OCI-LY1 (cell line): ENCODE results near the gene SAP30BP.
"Not testable (repeated sequence)": the region's sequence is repeated elsewhere in the genome, so short reads cannot be mapped to it uniquely, and the experiment has no call there.

ENCODE experiments used
- H2AFZ ChIP-seq: fragments of 200-600 bp; sonication (generic), shearing (Covaris generic); 2 replicates; pipeline ENCODE4 v1.6.0; 2014; ENCODE audit warnings: antibody characterized with exemption, mild to moderate bottlenecking, low read length
- H3F3A ChIP-seq: fragments of 200-600 bp; sonication (generic), shearing (Covaris generic); 2 replicates; pipeline ENCODE4 v1.6.0; 2014; ENCODE audit warnings: mild to moderate bottlenecking, antibody characterized with exemption, low read length, moderate library complexity; ENCODE audit not compliant: insufficient read depth
- H3K27ac ChIP-seq: fragments of 200-600 bp; sonication (generic); 2 replicates; pipeline ENCODE4 v1.5.1; 2014; ENCODE audit warnings: low read length, mixed run types, mild to moderate bottlenecking, low read depth; ENCODE audit not compliant: poor library complexity, severe bottlenecking
- H3K27me3 ChIP-seq: fragments of 200-600 bp; sonication (generic); 2 replicates; pipeline ENCODE4 v1.6.0; 2014; ENCODE audit warnings: antibody characterized with exemption, mild to moderate bottlenecking, low read length, moderate library complexity; ENCODE audit not compliant: insufficient read depth
- H3K36me3 ChIP-seq: fragments of 200-600 bp; sonication (generic); 2 replicates; pipeline ENCODE4 v1.6.1; 2014; ENCODE audit warnings: mild to moderate bottlenecking, antibody characterized with exemption, low read length, moderate library complexity, mixed read lengths; ENCODE audit not compliant: insufficient read depth
- H3K4me1 ChIP-seq: fragments of 200-600 bp; sonication (generic); 2 replicates; pipeline ENCODE4 v1.5.1; 2014; ENCODE audit warnings: mild to moderate bottlenecking, low read length, moderate library complexity; ENCODE audit not compliant: insufficient read depth, severe bottlenecking
- H3K4me2 ChIP-seq: fragments of 200-600 bp; sonication (generic), shearing (Covaris generic); 2 replicates; pipeline ENCODE4 v1.6.1; 2014; ENCODE audit warnings: low read length
- H3K4me3 ChIP-seq: fragments of 200-600 bp; sonication (generic); 2 replicates; pipeline ENCODE4 v1.5.1; 2014; ENCODE audit warnings: low read length, low read depth, mild to moderate bottlenecking, mixed read lengths; ENCODE audit not compliant: poor library complexity, severe bottlenecking
- H3K79me2 ChIP-seq: fragments of 200-600 bp; shearing (Covaris generic); 2 replicates; pipeline ENCODE4 v1.6.1; 2016; ENCODE audit warnings: mixed run types, low read length, mixed read lengths; ENCODE audit not compliant: insufficient read depth
- H3K9ac ChIP-seq: fragments of 200-600 bp; sonication (generic), shearing (Covaris generic); 2 replicates; pipeline ENCODE4 v1.6.1; 2014; ENCODE audit warnings: mild to moderate bottlenecking, low read length, mixed read lengths
- H3K9me2 ChIP-seq: fragments of 200-600 bp; sonication (generic), shearing (Covaris generic); 2 replicates; pipeline ENCODE4 v1.6.1; 2014; ENCODE audit warnings: low read depth, mild to moderate bottlenecking, low read length, mixed read lengths
- H3K9me3 ChIP-seq: fragments of 200-600 bp; shearing (Covaris generic); 2 replicates; pipeline ENCODE4 v1.6.1; 2014; ENCODE audit warnings: low read length, mixed read lengths
- H4K20me1 ChIP-seq: fragments of 200-600 bp; sonication (generic), shearing (Covaris generic); 2 replicates; pipeline ENCODE4 v1.6.0; 2016; ENCODE audit warnings: mild to moderate bottlenecking, low read length; ENCODE audit not compliant: insufficient read depth
- EZH2 ChIP-seq: fragments of 200-600 bp; sonication (generic), shearing (Covaris generic); IDR thresholded peaks from 2 replicates; pipeline ENCODE4 v1.8.0; 2017; ENCODE audit warnings: borderline replicate concordance, mixed run types, mild to moderate bottlenecking, antibody characterized with exemption, low read length, moderate library complexity, mixed read lengths
- TF ChIP-seq, protein P1 (sequence below): fragments of 200-600 bp; sonication (generic), shearing (Covaris generic); IDR thresholded peaks from 2 replicates; pipeline ENCODE4 v1.5.1; 2017; ENCODE audit warnings: mild to moderate bottlenecking, antibody characterized with exemption, low read length, moderate library complexity, mixed read lengths

SAP30BP gene

DNA sequence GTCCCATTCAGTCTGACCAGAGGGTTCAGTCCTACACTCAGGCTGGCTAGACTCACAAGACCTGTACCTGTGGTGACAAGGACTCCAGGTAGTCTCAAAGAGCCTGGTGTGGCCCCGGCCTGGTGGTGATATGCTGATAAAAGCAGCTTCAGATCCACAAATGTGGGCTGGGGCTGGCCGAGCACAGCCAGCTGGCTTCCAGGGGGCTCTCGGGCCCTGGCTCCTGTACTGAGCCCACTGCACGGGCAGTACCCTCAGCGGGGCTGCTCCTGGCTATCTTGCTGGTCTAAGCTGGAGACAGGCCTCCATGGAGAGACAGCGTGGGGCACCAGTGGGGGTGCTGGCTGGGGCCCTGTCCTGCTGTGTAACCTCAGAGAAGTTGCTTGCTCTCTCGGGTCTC is 29.6 kb upstream of the SAP30BP start:
- H3K4me2 ChIP-seq: no peak overlapping the region

DNA sequence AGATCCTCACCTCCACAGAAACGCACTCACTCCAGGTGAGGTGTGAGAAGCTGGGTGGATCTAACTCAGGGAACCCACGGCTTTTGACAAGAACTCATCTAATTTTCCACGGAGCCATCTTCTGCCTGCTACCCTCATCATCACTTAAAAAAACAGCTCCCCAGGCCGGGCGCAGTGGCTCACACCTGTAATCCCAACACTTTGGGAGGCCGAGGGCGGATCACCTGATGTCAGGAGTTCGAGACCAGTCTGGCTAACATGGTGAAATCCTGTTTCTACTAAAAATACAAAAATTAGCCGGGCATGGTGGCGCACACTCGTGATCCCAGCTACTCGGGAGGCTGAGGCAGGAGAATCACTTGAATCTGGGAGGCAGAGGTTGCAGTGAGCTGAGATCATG is 29.1 kb upstream of the SAP30BP start:
- H3K36me3 ChIP-seq, H3K27me3 ChIP-seq, H3K79me2 ChIP-seq, H3K4me3 ChIP-seq, H3F3A ChIP-seq, H2AFZ ChIP-seq, H3K9ac ChIP-seq, H3K27ac ChIP-seq, H4K20me1 ChIP-seq, H3K9me2 ChIP-seq, H3K4me2 ChIP-seq, H3K4me1 ChIP-seq, H3K9me3 ChIP-seq: not testable (repeated sequence)

More for the DNA sequence above, 29.6 kb upstream of the SAP30BP start:
- no peaks in the 10 kb centered on the region for H4K20me1 ChIP-seq
- no peaks in the 10 kb centered on the region for H3K79me2 ChIP-seq
- TF ChIP-seq, protein P1, sequence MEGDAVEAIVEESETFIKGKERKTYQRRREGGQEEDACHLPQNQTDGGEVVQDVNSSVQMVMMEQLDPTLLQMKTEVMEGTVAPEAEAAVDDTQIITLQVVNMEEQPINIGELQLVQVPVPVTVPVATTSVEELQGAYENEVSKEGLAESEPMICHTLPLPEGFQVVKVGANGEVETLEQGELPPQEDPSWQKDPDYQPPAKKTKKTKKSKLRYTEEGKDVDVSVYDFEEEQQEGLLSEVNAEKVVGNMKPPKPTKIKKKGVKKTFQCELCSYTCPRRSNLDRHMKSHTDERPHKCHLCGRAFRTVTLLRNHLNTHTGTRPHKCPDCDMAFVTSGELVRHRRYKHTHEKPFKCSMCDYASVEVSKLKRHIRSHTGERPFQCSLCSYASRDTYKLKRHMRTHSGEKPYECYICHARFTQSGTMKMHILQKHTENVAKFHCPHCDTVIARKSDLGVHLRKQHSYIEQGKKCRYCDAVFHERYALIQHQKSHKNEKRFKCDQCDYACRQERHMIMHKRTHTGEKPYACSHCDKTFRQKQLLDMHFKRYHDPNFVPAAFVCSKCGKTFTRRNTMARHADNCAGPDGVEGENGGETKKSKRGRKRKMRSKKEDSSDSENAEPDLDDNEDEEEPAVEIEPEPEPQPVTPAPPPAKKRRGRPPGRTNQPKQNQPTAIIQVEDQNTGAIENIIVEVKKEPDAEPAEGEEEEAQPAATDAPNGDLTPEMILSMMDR: no peak
- no peak for TF ChIP-seq EZH2
- no peak overlapping the region for H2AFZ ChIP-seq
- no peaks in the 10 kb centered on the region for H3K36me3 ChIP-seq
- no peaks in the 10 kb centered on the region for H3K9me2 ChIP-seq
- H3K27me3 ChIP-seq: no peaks in the 10 kb centered on the region
- no peaks in the 10 kb centered on the region for H3K9me3 ChIP-seq
- H3F3A ChIP-seq: no peaks in the 10 kb centered on the region
- no peak overlapping the region for H3K4me3 ChIP-seq
- no peak overlapping the region for H3K9ac ChIP-seq
- no peaks in the 10 kb centered on the region for H3K4me1 ChIP-seq
- no peak overlapping the region for H3K27ac ChIP-seq

DNA sequence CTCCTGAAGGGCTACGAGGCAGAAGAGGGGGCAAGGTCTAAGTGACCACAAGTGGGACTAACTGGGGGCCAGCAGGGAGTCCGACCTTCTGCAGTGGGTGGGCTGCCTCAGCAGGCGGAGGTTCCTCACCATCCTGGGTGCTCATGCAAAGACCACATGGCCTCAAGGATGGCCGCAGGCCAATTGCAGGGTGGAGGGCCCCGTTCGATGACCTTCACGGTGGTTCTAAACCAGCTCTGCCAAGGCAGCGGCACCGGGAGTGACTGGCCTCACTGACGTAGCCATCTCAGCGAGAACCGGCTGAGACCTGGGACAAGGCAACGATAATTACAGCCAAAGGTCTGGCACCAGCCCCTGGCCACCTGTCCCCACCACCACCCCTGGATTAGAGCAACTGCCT is 28.2 kb upstream of the SAP30BP start:
- Histone ChIP-seq H3F3A (no peaks in the 10 kb centered on the region), H3K4me1 (no peaks in the 10 kb centered on the region), H3K27me3 (no peaks in the 10 kb centered on the region), H3K9me3 (no peaks in the 10 kb centered on the region), H3K36me3 (peaks cover 3% of the 10 kb centered on the region; the same call in 1 of the 2 replicates), H3K9me2 (no peaks in the 10 kb centered on the region), H3K4me3 (no peak overlapping the region), H3K4me2 (no peak overlapping the region), H3K79me2 (no peaks in the 10 kb centered on the region), H2AFZ (no peak overlapping the region), H3K9ac (no peak overlapping the region), H3K27ac (no peak overlapping the region), H4K20me1 (no peaks in the 10 kb centered on the region)
- TF ChIP-seq, protein P1: no peak
- TF ChIP-seq EZH2: no peak

DNA sequence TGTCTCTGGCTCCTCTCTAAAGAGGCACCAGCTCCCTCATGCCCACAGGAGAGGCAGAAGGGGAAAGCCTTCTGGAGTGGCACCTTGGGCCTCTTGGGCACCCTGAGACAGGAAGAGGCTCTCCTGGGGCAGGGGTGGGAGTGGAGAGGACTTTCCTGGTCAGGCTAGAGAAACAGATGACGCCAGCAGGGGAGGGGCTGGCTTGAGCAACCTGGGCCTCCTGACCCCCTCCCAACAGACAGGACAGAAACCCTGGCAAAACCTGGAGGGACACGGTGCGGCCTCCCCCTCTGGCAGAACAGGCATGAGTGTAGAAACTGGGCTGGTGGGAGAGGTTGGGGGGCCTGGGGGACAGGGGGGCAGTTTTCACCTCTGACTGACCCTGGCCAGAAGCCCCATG is 27.8 kb upstream of the SAP30BP start:
- Histone ChIP-seq H2AFZ (no peak overlapping the region), H4K20me1 (no peaks in the 10 kb centered on the region), H3K9me2 (no peaks in the 10 kb centered on the region), H3K79me2 (no peaks in the 10 kb centered on the region), H3K4me3 (no peak overlapping the region), H3K4me1 (no peaks in the 10 kb centered on the region), H3F3A (no peaks in the 10 kb centered on the region), H3K27ac (no peak overlapping the region), H3K9me3 (no peaks in the 10 kb centered on the region), H3K9ac (no peak overlapping the region), H3K36me3 (peaks cover 3% of the 10 kb centered on the region; the same call in 1 of the 2 replicates), H3K27me3 (no peaks in the 10 kb centered on the region), H3K4me2 (no peak overlapping the region)
- no peak for TF ChIP-seq EZH2
